Lower lobe of right lung (tissue), 2 donors: ENCODE data around the gene SLC13A2. TPM values are rescaled to one million over a fixed set of nuclear protein-coding genes. Genes with fewer than 3 reads are reported as not detected.

Experiments
- ATAC-seq, 2 donors: fragments of 200-7000 bp; cut with Tn5 transposase; one replicate each; pipeline ENCODE4 v1.9.1; 2020 to 2022; ENCODE audit warnings: mild to moderate bottlenecking in 2 of 2, moderate library complexity in 2 of 2
- DNase-seq: peaks from one replicate; pipeline ENCODE4 v3.0.0-alpha.2; 2020
- H3K27ac ChIP-seq: fragments of 200-600 bp; one replicate; pipeline ENCODE4 v1.8.0; 2022
- H3K27me3 ChIP-seq: fragments of 200-600 bp; one replicate; pipeline ENCODE4 v1.8.0; 2022; ENCODE audit warnings: low read depth
- H3K36me3 ChIP-seq: fragments of 200-600 bp; one replicate; pipeline ENCODE4 v1.8.0; 2022; ENCODE audit warnings: mild to moderate bottlenecking
- H3K4me1 ChIP-seq: fragments of 200-600 bp; one replicate; pipeline ENCODE4 v1.8.0; 2022
- H3K4me3 ChIP-seq: fragments of 200-600 bp; one replicate; pipeline ENCODE4 v1.8.0; 2022; ENCODE audit warnings: mild to moderate bottlenecking
- H3K9me3 ChIP-seq: fragments of 200-600 bp; one replicate; pipeline ENCODE4 v1.8.0; 2022
- intact Hi-C: fragments of 100-400 bp; cut with DNase I; formaldehyde crosslinking; loops from one replicate; pipeline ENCODE4 v1.11.0; 2022
- total RNA-seq: library from RNA; stranded (reverse); fragmentation: NEBNext Ultra II Directional; extraction: Animal tissue kit (Norgen Biotek cat#: 25700); gene quantifications from one replicate; pipeline ENCODE4 v1.2.1, GENCODE V29; 2021
- TF ChIP-seq, protein P1 (sequence below): fragments of 200-600 bp; IDR thresholded peaks from one replicate; pipeline ENCODE4 v1.8.0; 2022; ENCODE audit warnings: antibody characterized with exemption, mild to moderate bottlenecking
- donor health status: DM: no; HTN: yes; CAD: no; lungs with severe emphysema.

SLC13A2 gene
- total RNA-seq, 1 donor from 2014 or later: not detected

DNA sequence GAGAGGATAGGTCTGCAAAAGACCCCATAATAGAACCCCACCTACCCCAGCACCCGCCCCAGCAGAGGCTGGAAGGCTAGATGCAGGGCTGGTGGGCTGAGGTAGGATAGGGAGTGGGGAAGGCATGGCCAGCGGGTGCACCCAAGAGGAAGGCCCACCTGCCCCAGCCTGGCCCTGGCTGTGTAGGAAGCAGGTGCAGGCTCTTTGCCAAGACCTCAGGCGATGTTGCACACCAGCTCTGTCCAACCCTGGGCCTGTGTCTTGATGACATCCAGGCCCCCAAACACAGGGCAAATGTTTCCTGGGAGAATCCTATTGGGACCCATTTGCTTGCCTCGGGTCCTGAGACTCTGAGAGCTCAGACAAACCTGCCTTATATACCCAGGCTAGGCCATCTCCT lies 66.8 kb downstream of the SLC13A2 start:
- Histone ChIP-seq H3K27me3 (no peaks in the 10 kb centered on the region), H3K4me3 (no peak overlapping the region), H3K4me1 (no peaks in the 10 kb centered on the region), H3K9me3 (no peaks in the 10 kb centered on the region), H3K36me3 (no peaks in the 10 kb centered on the region), H3K27ac (no peak overlapping the region)
- TF ChIP-seq, protein P1, sequence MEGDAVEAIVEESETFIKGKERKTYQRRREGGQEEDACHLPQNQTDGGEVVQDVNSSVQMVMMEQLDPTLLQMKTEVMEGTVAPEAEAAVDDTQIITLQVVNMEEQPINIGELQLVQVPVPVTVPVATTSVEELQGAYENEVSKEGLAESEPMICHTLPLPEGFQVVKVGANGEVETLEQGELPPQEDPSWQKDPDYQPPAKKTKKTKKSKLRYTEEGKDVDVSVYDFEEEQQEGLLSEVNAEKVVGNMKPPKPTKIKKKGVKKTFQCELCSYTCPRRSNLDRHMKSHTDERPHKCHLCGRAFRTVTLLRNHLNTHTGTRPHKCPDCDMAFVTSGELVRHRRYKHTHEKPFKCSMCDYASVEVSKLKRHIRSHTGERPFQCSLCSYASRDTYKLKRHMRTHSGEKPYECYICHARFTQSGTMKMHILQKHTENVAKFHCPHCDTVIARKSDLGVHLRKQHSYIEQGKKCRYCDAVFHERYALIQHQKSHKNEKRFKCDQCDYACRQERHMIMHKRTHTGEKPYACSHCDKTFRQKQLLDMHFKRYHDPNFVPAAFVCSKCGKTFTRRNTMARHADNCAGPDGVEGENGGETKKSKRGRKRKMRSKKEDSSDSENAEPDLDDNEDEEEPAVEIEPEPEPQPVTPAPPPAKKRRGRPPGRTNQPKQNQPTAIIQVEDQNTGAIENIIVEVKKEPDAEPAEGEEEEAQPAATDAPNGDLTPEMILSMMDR: no peak
- no peak for ATAC-seq
- intact Hi-C loops: loop anchor here (10.0 kb wide), 1 partner anchor 45 kb away; no protein-coding TSS in a partner anchor
- DNase-seq: no peak

DNA sequence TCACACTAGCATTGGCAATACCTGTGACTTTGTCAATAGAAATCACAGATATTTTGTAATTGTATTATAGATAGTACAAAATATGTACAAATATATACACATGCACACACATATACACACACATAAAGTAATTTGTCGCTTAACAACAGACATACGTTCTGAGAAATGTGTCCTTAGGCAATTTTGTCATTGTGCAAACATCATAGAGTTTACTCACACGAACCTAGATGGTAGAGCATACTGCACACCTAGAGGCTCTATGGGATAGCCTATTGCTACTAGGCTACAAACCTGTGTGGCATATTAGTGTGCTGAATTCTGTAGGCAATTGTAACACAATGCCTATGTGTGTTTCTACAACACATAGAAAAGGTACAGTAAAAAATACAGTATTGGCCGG lies 68.0 kb downstream of the SLC13A2 start:
- intact Hi-C loops: loop anchor here (10.0 kb wide), 1 partner anchor 47 kb away; no protein-coding TSS in a partner anchor
- Histone ChIP-seq H3K27ac (no peak overlapping the region), H3K4me3 (no peak overlapping the region), H3K36me3 (peaks cover under 1% of the 10 kb centered on the region), H3K4me1 (no peaks in the 10 kb centered on the region), H3K27me3 (no peaks in the 10 kb centered on the region), H3K9me3 (no peaks in the 10 kb centered on the region)
- TF ChIP-seq, protein P1: no peak
- ATAC-seq (no peak), DNase-seq (no peak)

DNA sequence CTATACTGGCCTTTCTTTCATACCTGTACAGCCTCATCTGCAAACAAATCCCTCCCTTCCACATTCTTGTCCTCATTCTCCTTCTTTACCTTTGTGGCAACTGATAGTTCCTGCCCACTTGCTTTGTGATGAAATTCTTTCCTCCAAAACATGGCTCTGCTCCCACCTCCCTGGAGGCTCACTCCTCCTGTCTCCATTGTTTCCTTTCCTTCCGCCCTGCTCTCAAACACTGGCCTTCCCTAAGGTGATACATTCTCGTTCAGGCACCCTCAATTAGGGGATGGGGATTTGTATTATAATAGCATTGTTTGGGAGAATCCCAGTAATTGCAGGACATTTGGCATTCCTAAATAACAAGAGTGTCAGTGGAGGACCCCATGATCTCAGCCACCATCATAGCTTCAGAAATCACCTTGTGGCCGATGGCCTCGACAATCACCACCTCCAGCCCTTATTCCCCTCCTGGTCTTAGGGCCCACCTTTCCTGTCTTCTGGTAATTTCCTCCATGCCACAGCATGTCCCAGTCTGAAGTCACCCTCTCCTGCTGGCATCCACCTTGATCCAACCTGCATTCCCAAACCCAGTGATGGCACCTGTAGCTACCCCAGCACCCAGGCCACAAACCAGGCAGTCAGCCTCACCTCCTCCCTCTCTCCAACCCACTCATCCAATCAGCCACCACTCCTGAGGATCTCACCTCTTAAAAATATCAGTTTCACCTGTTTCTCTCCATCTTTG lies 71.1 kb downstream of the SLC13A2 start:
- Histone ChIP-seq H3K4me1 (peaks cover 13% of the 10 kb centered on the region), H3K27ac (no peak overlapping the region), H3K27me3 (no peaks in the 10 kb centered on the region), H3K36me3 (peaks cover 12% of the 10 kb centered on the region), H3K4me3 (no peak overlapping the region), H3K9me3 (no peaks in the 10 kb centered on the region)
- ATAC-seq (no peak), DNase-seq (no peak)
- intact Hi-C loops: loop anchor here (10.0 kb wide), 1 partner anchor 50 kb away; no protein-coding TSS in a partner anchor
- TF ChIP-seq, protein P1: no peak

- no peak overlapping the region for H3K27ac ChIP-seq
- H3K4me3 ChIP-seq: no peak overlapping the region
- TF ChIP-seq, protein P1: no peak
- intact Hi-C loops: loop anchor here (10.0 kb wide), 1 partner anchor 50 kb away; no protein-coding TSS in a partner anchor
- ATAC-seq: no peak
- H3K9me3 ChIP-seq: no peaks in the 10 kb centered on the region
- DNase-seq: no peak
- no peaks in the 10 kb centered on the region for H3K27me3 ChIP-seq
- peaks cover 19% of the 10 kb centered on the region for H3K4me1 ChIP-seq
- H3K36me3 ChIP-seq: peaks cover 12% of the 10 kb centered on the region
Observed at GRCh38 chr17:28545141-28545503, 71.7 kb downstream of the SLC13A2 start.

- Histone ChIP-seq H3K36me3 (peaks cover 12% of the 10 kb centered on the region), H3K27me3 (no peaks in the 10 kb centered on the region), H3K4me1 (peaks cover 23% of the 10 kb centered on the region), H3K27ac (no peak overlapping the region), H3K4me3 (no peak overlapping the region), H3K9me3 (no peaks in the 10 kb centered on the region)
- DNase-seq (no peak), ATAC-seq (no peak)
- intact Hi-C loops: loop anchor here (10.0 kb wide), 1 partner anchor 51 kb away; no protein-coding TSS in a partner anchor
- TF ChIP-seq, protein P1: no peak
Observed at GRCh38 chr17:28545787-28546415, 72.5 kb downstream of the SLC13A2 start.
